Spinal cord (tissue), 10 donors: Measurements from ENCODE around the gene ABITRAM. TPM values are rescaled to one million over a fixed set of nuclear protein-coding genes. Genes with fewer than 3 reads are reported as not detected.

Experiments
- DNase-seq, 6 donors: peaks; one replicate each; pipeline versions ENCODE4 v3.0.0 to v3.0.0-alpha.2; 2013 to 2015; ENCODE audit warnings: low spot score in 6 of 6, low read depth in 4 of 6
- H3K27ac ChIP-seq: one replicate; pipeline ENCODE4 v1.5.1; 2013; ENCODE audit warnings: low read depth, low read length, control low read depth
- H3K27me3 ChIP-seq: one replicate; pipeline ENCODE4 v1.6.1; 2013; ENCODE audit warnings: low read length; ENCODE audit not compliant: control insufficient read depth, insufficient read depth
- H3K36me3 ChIP-seq: one replicate; pipeline ENCODE4 v1.6.1; 2013; ENCODE audit warnings: low read length; ENCODE audit not compliant: control insufficient read depth, insufficient read depth
- H3K4me1 ChIP-seq: one replicate; pipeline ENCODE4 v1.6.1; 2013; ENCODE audit warnings: low read length; ENCODE audit not compliant: control insufficient read depth, insufficient read depth
- H3K4me3 ChIP-seq: one replicate; pipeline ENCODE4 v1.5.1; 2013; ENCODE audit warnings: low read depth, low read length, control low read depth
- H3K9me3 ChIP-seq: one replicate; pipeline ENCODE4 v1.6.1; 2013; ENCODE audit warnings: low read length; ENCODE audit not compliant: control insufficient read depth, insufficient read depth
- WGBS: methylation state at CpG from one replicate; pipeline ENCODE4 v1.1.5; 2013; ENCODE audit warnings: missing lambda C conversion rate; ENCODE audit not compliant: insufficient coverage; 5-methylcytosine and 5-hydroxymethylcytosine counted together
- polyA plus RNA-seq, 2 donors: library from polyadenylated mRNA; unstranded; fragments of 120-200 nt; gene quantifications; one replicate each; pipeline ENCODE4 v1.2.1, GENCODE V29; 2013; ENCODE audit not compliant: insufficient read length in 2 of 2
- total RNA-seq, 2 donors: library from RNA; depleted of rRNA in 1 of 2; stranded (reverse); fragments of 120-200 nt in 1 of 2; fragments of >200 nt in 1 of 2; gene quantifications; one replicate each; pipeline versions ENCODE4 v1.2.3 to v1.2.4, GENCODE V29; 2013 to 2014
- donor health status: healthy.

Gene ABITRAM
- total and polyA plus RNA-seq, 4 donors = 10.2 to 24.8 (median 19.7) TPM

- no peak overlapping the region for H3K27ac ChIP-seq
- no CpG with 5 or more reads among the region's 5 CpGs for WGBS
- H3K27me3 ChIP-seq = no peaks in the 10 kb centered on the region
- no peaks in the 10 kb centered on the region for H3K36me3 ChIP-seq
- no peak overlapping the region for H3K4me3 ChIP-seq
- no peaks in the 10 kb centered on the region for H3K4me1 ChIP-seq
- H3K9me3 ChIP-seq = no peaks in the 10 kb centered on the region
- peak in 2 of 6 donors; percentile 25 to 39 for DNase-seq
These were observed 39.7 kb downstream of the ABITRAM start for GRCh38 chr9:108973895-108974294.

- H3K4me1 ChIP-seq = no peaks in the 10 kb centered on the region
- no peaks in the 10 kb centered on the region for H3K27me3 ChIP-seq
- H3K27ac ChIP-seq = no peak overlapping the region
- H3K36me3 ChIP-seq = no peaks in the 10 kb centered on the region
- H3K4me3 ChIP-seq = no peak overlapping the region
- WGBS = 80% methylated on average over 1 of the region's 1 CpG
- peak in 1 of 6 donors; percentile 29 for DNase-seq
- no peaks in the 10 kb centered on the region for H3K9me3 ChIP-seq
These were observed 44.0 kb downstream of the ABITRAM start for GRCh38 chr9:108978205-108978604.

- Histone ChIP-seq H3K36me3 (no peaks in the 10 kb centered on the region), H3K4me1 (no peaks in the 10 kb centered on the region), H3K27ac (no peak overlapping the region), H3K27me3 (no peaks in the 10 kb centered on the region), H3K4me3 (no peak overlapping the region), H3K9me3 (no peaks in the 10 kb centered on the region)
- 100% methylated on average over 1 of the region's 2 CpGs for WGBS
- DNase-seq = no peak
These were observed 46.7 kb downstream of the ABITRAM start for GRCh38 chr9:108980893-108981292.

GRCh38 chr9:108983885-108984284 lies 49.7 kb downstream of the ABITRAM start:
- no peaks in the 10 kb centered on the region for H3K27me3 ChIP-seq
- DNase-seq = no peak

More at GRCh38 chr9:108983885-108984284, 49.7 kb downstream of the ABITRAM start:
- no peaks in the 10 kb centered on the region for H3K4me1 ChIP-seq
- H3K9me3 ChIP-seq = no peaks in the 10 kb centered on the region
- H3K36me3 ChIP-seq = peaks cover 4% of the 10 kb centered on the region
- no peak overlapping the region for H3K27ac ChIP-seq
- H3K4me3 ChIP-seq = no peak overlapping the region

Other genes with a start within 250 kb of the ABITRAM start
- gene ACTL7B, start 78.4 kb upstream of the ABITRAM start, total RNA-seq = not detected
- gene ACTL7B, start 78.4 kb upstream of the ABITRAM start, polyA plus RNA-seq = not detected
- gene ACTL7A, start 72.1 kb upstream of the ABITRAM start, total RNA-seq = not detected
- gene ACTL7A, start 72.1 kb upstream of the ABITRAM start, polyA plus RNA-seq = not detected
- gene ELP1, start 276 bp upstream of the ABITRAM start, total RNA-seq = 10 to 100 TPM; 41.9 to 60.2 TPM
- gene ELP1, start 276 bp upstream of the ABITRAM start, polyA plus RNA-seq = 10 to 100 TPM; 53.4 to 57.0 TPM
- gene CTNNAL1, start 79.1 kb downstream of the ABITRAM start, total RNA-seq = 10 to 100 TPM; 73.9 to 84.8 TPM
- gene CTNNAL1, start 79.1 kb downstream of the ABITRAM start, polyA plus RNA-seq = 10 to 100 TPM; 25.3 to 33.8 TPM
- gene TMEM245, start 185.5 kb downstream of the ABITRAM start, total RNA-seq = 10 to 100 TPM; 57.6 to 82.8 TPM
- gene TMEM245, start 185.5 kb downstream of the ABITRAM start, polyA plus RNA-seq = 10 to 100 TPM; 34.7 to 40.6 TPM
- gene FRRS1L, start 232.8 kb downstream of the ABITRAM start, total RNA-seq = 10 to 100 TPM; 19.7 to 86.7 TPM
- gene FRRS1L, start 232.8 kb downstream of the ABITRAM start, polyA plus RNA-seq = 10 to 100 TPM; 77.4 to 86.4 TPM